T-helper 1 cell (primary cell): ENCODE measurements around the gene ATP8A1.
A peak's percentile ranks its signal among the peaks of the same experiment; 100 is the strongest.
"Not testable (repeated sequence)": the region's sequence is repeated elsewhere in the genome, so short reads cannot be mapped to it uniquely, and the experiment has no call there.

Experiments used
- DNase-seq, 5 donors: peaks; one replicate each; pipeline ENCODE4 v3.0.0-alpha.2; 2012 to 2020

ATP8A1 gene

DNA sequence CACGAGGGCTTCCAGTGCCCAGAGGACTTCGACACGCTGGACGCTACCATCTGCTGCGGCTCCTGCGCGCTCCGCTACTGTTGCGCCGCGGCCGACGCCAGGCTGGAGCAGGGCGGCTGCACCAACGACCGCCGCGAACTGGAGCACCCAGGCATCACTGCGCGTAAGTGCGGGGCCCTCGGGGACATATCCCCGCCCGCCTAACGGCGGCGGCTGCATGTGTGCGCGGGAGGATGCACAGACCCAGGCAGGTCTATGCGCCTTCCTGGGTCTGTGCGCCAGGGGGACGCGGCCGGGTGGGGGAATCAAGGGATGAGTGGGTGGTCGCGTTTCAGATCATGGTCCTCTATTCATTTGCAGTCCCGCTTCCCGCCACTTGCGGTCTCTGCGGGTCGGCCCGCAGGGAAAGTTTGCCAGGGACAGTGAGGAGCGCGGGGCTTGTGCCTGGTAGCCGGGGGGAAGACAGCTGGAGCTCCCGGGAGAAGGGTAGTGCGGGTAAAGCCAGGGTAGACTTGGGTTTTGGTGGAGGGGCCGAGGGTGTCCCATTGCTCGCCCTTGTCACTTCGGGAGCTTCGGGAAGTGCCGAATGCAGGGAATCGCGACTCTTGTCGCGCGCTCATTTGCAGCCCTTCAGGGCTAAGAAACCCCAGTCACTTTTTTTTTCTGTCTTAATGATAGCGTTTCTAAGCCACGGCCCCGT lies 258.6 kb downstream of the ATP8A1 start:
- DNase-seq, result peak in 1 of 5 donors; percentile 31

DNA sequence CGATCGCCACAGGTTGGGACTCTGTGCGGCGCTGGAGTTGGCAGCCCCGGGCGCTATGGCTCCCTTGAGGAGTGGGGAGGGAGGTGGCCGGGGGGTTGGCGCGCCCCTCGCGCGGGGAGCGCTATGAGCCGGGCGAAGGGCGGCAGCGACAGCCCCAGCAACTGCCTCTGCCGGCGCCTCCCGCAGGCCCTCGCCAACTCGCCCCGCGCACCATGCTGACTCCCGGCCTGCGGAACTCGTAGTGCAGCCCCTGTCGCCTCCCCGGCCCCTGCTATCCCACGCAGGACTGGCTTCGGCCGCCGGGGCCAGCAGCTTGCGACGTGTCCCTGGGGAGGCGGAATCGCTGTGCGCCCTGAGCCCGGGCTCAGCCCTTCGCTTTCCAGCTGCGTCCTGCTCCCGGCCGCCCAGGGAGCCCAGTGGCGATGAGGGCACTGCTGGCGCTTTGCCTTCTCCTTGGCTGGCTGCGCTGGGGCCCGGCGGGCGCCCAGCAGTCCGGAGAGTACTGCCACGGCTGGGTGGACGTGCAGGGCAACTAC lies 259.2 kb downstream of the ATP8A1 start:
- peak in 2 of 5 donors; percentile 11 to 12 for DNase-seq

GRCh38 chr4:42396752-42397634 lies 259.9 kb downstream of the ATP8A1 start, which contains the start of gene SHISA3:
SHISA3 (plus strand) TSS chr4:42397488; CDS start chr4:42398057, 569 bp downstream.
- peak in 1 of 5 donors; percentile 41 for DNase-seq

DNA sequence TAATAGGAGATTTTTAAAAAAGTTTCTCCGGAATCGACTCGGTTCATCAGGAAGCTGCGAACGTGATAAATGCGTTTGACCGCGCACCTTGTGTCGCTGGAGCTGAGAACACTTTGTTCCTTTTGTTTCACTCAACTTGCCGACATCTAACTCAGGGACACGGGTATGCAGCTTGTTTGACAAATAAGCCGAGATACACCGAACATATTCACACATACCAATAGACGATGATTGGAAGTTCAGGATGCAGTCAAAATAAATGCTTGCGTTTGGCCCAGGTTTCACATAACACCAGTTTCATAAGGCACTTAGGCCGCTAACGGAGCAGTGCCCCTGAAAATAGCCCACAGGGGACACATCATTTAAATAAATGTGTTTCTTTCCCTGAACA lies 260.5 kb downstream of the ATP8A1 start:
- DNase-seq, result no peak

DNA sequence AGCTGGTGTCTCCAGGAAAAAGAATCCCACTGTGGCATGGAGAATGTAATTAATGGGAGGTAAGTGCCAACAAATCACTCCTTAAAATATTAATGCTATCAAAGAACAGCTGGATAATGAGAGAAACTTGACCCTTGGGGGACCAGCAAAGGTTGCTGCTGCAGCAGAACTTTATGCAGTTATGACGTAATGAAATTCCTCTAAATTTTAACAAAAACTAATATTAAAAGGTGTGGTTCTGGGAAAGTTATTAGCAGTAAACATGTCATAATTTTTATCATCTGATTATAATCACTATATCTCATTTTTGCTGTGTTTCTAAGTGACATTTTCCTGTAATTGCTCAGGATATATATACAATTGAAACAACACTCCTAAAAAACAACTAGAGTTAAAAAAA lies 261.3 kb downstream of the ATP8A1 start:
- no peak for DNase-seq

DNA sequence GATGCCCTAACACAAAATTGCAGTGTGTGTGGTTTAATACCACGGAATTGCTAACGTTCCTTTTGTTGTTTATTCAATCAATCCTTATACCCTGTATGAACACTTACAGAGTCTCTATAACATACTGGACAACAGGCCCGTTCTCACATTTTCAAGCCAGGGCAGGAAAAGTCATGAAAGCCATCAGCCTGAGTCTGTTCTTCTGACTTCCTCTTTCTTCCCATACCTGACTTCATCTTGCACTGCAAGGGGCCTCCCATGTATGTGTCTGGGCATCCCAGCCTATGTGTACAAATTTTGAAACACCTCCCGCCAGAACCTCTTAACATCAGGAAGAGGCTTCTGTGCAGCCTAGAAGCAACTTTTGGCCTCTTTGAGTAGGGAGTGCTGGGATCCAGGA lies 264.5 kb downstream of the ATP8A1 start:
- no peak for DNase-seq

DNA sequence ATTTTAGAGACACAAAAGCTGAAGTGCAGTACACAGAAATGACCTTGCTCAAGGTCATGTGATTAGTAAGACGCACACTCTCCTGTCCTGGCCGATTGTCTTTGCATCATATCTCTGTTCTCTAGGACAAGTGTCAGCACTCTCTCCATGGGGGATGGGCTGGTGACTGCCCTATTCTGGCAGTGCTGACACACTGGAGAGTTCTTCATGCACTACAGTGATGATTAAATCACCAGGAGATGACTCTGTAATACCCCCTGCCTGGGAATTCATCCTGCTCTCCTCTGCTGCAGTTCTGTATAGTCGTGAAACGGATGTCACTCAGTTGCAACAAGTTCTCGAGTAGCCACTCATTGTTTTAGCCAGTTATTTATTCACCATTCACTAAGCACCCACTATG lies 264.9 kb downstream of the ATP8A1 start:
- DNase-seq, result no peak

GRCh38 chr4:42391355-42391664 lies 265.6 kb downstream of the ATP8A1 start:
- no peak for DNase-seq

DNA sequence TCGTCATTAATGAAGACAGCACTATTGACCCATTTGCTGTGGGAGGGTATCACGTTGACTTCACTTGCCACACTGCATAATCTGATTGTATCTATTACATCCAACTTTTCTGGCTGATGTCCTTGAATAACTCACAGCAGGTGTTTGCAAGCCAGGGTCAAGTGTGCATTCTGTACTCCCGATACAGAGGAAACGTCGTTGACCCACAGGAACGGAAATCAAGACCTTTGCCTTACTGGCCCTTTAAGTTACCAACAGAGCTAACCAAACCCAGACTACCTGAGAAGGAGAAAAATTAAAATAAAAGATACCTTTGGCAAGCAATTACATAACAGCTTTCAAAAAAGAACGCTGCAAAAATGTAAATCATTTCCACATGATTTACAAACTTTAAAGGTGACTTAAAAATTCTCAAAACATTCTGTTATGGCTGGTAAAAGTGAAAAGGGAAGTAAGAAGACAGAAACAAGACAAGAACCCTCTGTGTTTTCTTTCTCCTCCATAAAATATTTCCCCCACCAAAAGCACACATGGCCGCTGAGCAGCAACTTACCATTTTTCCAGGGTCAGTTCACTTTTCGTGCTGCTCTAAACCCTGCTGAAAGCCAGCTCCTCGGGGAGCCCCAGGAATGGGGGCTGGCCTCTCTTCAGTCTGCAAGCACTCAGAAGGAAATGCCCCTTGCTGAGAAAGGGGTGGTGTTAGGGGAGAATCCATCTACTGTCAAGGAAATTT lies 266.1 kb downstream of the ATP8A1 start:
- DNase-seq, result no peak

DNA sequence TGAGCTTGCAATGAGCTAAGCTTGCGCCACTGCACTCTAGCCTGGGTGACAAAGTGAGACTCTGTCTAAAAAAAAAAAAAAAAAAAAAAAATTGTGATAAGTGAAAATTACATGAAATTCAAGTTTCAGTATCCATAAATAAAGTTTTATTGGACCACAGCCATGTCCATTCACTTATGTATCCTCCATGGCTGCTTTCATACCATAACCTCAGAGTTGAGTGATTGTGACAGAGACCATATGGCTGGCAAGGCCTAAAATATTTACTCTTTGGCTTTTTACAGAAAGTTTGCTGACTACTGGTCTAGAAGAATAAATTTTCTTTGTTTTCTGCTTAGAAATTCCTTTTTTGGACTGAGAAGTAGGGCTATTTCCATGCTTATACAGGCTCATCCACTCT lies 271.4 kb downstream of the ATP8A1 start:
- DNase-seq, result no peak

DNA sequence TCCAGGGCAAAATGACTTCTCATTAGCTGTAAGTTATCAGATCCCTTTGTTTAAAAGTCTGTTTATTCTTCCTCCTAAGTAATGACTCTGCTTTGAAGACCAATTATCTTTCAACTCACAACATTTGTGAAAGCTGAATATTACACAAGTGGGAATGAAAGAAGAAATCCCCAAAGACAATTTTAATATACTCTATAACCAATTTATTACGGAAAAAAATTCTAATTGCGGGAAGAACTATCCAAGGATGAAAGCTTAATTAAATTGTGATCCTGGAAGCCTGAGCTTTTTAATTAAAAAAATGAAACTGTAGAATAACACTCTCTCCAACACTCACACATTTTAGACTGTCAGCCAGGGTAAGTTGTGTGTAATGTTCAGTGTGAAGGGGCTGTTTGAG lies 275.2 kb downstream of the ATP8A1 start:
- no peak for DNase-seq

DNA sequence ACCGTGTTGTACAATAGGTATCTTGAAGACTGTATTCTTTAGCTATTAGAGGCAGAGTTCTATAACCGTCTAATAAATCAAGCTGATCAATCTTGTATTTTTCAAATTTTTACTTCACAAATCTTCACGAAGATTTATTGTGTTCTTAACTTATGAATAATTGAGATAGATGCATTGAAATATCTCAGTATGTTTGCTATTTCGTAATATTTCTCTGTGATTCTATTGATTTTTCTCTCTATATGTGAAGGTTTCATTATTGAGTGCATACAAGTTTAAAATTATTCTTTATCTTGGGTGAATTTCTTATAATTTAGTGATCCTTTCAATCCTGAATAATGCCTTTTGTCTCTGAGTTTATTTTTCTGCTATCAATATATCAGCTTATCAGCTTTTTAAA lies 279.4 kb downstream of the ATP8A1 start:
- DNase-seq, result no peak

GRCh38 chr4:42372303-42372702 lies 284.6 kb downstream of the ATP8A1 start:
- not testable (repeated sequence) for DNase-seq

DNA sequence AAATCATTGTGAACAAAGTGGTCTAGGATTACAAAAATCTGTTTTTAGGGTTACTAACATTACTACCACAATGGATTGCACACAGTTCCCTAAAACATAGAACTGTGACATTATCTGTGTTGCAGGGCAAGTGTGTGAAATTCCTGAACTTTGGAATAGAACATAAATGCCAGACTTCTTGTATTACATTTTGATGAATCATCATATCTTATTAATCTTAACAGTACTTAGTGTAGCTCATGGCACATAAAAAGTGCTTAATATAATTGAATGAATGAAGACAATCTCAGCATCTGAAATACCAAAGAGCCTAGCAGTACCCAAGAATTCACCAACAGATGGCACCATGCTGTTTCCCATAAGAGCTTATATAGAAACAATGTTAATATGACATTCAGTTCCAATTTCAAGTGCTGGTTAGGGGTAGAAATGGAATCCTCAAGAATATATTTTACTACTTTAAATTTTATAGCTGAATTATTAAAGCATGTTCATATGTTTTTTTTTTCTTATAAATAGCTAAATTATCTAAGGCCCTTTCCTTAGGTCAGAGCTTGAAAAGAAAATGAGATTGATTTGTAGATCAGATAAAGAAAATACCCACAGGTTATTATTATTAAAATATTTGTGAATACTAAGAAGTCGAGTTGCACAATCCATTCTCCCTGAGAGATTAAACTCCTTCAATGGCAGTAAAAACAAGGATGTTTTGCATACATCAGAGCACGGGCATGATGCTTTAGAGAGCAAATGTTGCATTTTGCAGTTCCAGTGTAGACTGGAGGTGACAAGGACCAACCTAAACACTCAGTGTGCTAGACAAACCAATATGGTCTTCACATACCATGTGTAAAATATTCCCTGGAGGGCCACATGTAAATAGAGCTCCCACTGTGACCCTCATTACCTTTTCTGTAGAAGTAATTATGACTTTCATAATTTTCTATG lies 285.3 kb downstream of the ATP8A1 start:
- DNase-seq, result peak in 1 of 5 donors; percentile 10

- no peak for DNase-seq
These were observed 287.4 kb downstream of the ATP8A1 start for GRCh38 chr4:42369489-42369888.

- DNase-seq, result no peak
These were observed 289.9 kb downstream of the ATP8A1 start for GRCh38 chr4:42366959-42367358.

GRCh38 chr4:42364266-42365053 lies 292.4 kb downstream of the ATP8A1 start:
- no peak for DNase-seq

DNA sequence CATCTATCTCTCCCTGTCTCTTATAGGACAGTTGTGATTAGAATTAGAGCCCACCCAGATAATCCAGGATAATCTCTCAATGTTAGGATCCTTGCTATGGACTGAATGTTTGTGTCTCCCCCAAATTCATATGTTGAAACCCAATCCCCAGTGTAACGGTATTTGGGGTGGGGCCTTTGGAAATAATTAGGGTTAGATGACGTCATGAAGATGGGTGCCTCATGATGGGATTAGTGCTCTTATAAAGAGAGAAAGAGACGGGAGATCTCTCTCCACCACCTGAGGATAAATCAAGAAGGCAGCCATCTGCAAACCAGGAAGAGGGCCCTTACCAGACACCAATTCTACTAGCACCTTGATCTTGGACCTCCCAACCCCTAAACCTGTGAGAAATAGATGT lies 293.3 kb downstream of the ATP8A1 start:
- DNase-seq, result no peak

DNA sequence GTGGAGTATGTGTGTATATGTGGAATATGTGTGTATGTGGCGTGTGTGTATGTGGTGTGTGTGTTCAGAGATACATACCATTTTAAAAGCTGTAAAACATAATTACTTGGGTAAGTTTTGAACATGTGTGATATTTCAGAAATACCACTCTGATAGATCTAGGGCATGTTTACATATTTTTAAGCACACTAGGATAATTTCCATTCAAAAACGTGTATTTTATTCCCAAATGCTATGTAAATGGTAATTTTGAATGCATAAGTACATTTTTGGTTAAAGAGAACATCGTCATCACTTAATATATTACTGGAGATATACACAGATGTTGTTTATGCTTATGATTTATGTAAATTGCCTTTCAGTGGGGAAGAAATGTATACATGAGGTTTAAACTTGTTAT lies 294.3 kb downstream of the ATP8A1 start:
- no peak for DNase-seq

- no peak for DNase-seq
These were observed 295.4 kb downstream of the ATP8A1 start for GRCh38 chr4:42361456-42361855.

- DNase-seq, result no peak
These were observed 296.6 kb downstream of the ATP8A1 start for GRCh38 chr4:42360256-42360669.
